ENCODE measurements around the gene RABL3. TPM values are rescaled to one million over a fixed set of nuclear protein-coding genes. Genes with fewer than 3 reads are reported as not detected.

Gene RABL3
- total and polyA plus RNA-seq, 2 of the 13 experiments (the other 11 are each of a cell fraction or from before 2014, with no cell fraction given), result 4.8 to 31.9 TPM

DNA sequence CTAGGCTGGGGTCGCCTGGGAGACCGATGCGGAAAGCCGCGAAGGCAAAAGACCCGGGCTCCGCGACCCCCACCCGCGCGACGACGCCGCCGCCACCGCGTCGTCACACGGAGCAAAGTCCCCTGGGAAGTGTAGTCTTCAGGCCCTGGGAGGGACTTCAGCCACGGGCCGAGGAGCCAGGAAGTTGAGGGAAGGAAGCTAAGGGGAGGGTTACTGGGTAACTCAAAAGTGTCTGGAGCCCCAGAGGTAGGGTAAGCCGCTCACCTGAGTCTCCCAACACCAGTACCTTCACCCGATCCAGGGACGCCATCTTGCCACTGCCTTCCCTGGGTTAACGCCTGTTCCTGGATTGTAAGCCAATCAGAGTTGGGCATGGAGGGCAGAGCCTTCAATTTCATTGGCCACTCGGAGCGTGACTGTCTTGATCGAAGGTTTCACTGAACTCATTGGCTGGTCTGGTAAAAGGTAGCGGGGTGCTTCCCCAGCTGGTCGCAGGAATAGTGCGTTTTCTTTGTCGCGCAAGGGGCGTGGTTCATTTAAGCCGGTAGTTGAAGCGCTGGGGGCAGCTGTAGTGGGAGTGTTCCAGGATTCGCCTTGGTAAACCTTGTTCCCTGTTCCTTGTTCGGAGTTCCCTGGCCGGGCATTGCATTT, at the start of gene RABL3, which contains the start of gene GTF2E1 (continued):
- peak; percentile 46 for TF ChIP-seq SUZ12 (IDR thresholded peaks at IDR 0.05; ENCODE audit: low read depth, low read length)
- TF ChIP-seq, protein P1, sequence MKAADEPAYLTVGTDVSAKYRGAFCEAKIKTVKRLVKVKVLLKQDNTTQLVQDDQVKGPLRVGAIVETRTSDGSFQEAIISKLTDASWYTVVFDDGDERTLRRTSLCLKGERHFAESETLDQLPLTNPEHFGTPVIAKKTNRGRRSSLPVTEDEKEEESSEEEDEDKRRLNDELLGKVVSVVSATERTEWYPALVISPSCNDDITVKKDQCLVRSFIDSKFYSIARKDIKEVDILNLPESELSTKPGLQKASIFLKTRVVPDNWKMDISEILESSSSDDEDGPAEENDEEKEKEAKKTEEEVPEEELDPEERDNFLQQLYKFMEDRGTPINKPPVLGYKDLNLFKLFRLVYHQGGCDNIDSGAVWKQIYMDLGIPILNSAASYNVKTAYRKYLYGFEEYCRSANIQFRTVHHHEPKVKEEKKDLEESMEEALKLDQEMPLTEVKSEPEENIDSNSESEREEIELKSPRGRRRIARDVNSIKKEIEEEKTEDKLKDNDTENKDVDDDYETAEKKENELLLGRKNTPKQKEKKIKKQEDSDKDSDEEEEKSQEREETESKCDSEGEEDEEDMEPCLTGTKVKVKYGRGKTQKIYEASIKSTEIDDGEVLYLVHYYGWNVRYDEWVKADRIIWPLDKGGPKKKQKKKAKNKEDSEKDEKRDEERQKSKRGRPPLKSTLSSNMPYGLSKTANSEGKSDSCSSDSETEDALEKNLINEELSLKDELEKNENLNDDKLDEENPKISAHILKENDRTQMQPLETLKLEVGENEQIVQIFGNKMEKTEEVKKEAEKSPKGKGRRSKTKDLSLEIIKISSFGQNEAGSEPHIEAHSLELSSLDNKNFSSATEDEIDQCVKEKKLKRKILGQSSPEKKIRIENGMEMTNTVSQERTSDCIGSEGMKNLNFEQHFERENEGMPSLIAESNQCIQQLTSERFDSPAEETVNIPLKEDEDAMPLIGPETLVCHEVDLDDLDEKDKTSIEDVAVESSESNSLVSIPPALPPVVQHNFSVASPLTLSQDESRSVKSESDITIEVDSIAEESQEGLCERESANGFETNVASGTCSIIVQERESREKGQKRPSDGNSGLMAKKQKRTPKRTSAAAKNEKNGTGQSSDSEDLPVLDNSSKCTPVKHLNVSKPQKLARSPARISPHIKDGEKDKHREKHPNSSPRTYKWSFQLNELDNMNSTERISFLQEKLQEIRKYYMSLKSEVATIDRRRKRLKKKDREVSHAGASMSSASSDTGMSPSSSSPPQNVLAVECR (CRISPR knock-in tag; IDR thresholded peaks at IDR 0.05; ENCODE audit: borderline replicate concordance), result peak; percentile 81
- TF ChIP-seq KLF6 (CRISPR knock-in tag; IDR thresholded peaks at IDR 0.05), result peak; percentile 78
- TF ChIP-seq KLF9 (CRISPR knock-in tag; IDR thresholded peaks at IDR 0.05; ENCODE audit: low read depth), result peak; percentile 36; the same call in 1 of the 2 replicates
- TF ChIP-seq, protein P2, sequence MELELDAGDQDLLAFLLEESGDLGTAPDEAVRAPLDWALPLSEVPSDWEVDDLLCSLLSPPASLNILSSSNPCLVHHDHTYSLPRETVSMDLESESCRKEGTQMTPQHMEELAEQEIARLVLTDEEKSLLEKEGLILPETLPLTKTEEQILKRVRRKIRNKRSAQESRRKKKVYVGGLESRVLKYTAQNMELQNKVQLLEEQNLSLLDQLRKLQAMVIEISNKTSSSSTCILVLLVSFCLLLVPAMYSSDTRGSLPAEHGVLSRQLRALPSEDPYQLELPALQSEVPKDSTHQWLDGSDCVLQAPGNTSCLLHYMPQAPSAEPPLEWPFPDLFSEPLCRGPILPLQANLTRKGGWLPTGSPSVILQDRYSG (CRISPR knock-in tag; IDR thresholded peaks at IDR 0.05), result 0 out of 2 replicates have a peak, but pooled peaks have one; percentile 29
- no peak; the same call in 1 of the 2 replicates for TF ChIP-seq HMG20B (CRISPR knock-in tag; conservative IDR thresholded peaks at IDR 0.05)
- TF ChIP-seq NFYB (CRISPR knock-in tag; IDR thresholded peaks at IDR 0.05), result peak; percentile 88
- TF ChIP-seq, protein P3, sequence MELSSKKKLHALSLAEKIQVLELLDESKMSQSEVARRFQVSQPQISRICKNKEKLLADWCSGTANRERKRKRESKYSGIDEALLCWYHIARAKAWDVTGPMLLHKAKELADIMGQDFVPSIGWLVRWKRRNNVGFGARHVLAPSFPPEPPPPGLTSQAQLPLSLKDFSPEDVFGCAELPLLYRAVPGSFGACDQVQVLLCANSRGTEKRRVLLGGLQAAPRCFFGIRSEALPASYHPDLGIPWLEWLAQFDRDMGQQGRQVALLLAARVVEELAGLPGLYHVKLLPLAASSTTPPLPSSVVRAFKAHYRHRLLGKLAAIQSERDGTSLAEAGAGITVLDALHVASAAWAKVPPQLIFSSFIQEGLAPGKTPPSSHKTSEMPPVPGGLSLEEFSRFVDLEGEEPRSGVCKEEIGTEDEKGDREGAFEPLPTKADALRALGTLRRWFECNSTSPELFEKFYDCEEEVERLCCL (CRISPR knock-in tag; IDR thresholded peaks at IDR 0.05; ENCODE audit: borderline replicate concordance), result no peak
- TF ChIP-seq, protein P4, sequence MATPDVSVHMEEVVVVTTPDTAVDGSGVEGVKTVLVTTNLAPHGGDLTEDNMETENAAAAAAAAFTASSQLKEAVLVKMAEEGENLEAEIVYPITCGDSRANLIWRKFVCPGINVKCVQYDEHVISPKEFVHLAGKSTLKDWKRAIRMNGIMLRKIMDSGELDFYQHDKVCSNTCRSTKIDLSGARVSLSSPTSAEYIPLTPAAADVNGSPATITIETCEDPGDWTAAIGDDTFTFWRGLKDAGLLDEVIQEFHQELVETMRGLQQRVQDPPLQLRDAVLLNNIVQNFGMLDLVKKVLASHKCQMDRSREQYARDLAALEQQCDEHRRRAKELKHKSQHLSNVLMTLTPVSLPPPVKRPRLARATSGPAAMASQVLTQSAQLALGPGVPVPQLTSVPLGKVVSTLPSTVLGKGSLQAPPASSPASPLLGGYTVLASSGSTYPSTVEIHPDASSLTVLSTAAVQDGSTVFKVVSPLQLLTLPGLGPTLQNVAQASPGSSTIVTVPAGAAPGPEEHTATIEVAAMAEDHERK (CRISPR knock-in tag; IDR thresholded peaks at IDR 0.05; ENCODE audit: low read depth), result peak; percentile 82
- TF ChIP-seq, protein P5, sequence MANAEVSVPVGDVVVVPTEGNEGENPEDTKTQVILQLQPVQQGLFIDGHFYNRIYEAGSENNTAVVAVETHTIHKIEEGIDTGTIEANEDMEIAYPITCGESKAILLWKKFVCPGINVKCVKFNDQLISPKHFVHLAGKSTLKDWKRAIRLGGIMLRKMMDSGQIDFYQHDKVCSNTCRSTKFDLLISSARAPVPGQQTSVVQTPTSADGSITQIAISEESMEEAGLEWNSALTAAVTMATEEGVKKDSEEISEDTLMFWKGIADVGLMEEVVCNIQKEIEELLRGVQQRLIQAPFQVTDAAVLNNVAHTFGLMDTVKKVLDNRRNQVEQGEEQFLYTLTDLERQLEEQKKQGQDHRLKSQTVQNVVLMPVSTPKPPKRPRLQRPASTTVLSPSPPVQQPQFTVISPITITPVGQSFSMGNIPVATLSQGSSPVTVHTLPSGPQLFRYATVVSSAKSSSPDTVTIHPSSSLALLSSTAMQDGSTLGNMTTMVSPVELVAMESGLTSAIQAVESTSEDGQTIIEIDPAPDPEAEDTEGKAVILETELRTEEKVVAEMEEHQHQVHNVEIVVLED (CRISPR knock-in tag; IDR thresholded peaks at IDR 0.05; ENCODE audit: borderline replicate concordance), result peak; percentile 97
- TF ChIP-seq ZBTB7B (CRISPR knock-in tag; IDR thresholded peaks at IDR 0.05), result peak; percentile 53; the same call in 1 of the 2 replicates
- 0 out of 2 replicates have a peak, but pooled peaks have one; percentile 45 for TF ChIP-seq ZNF33B (CRISPR knock-in tag; IDR thresholded peaks at IDR 0.05)
- no peak for TF ChIP-seq SNAPC2 (CRISPR knock-in tag; IDR thresholded peaks at IDR 0.05)
- peak; percentile 87 for TF ChIP-seq ELF1 (CRISPR knock-in tag; IDR thresholded peaks at IDR 0.05)
- peak; percentile 59; the same call in 1 of the 2 replicates for TF ChIP-seq RFXAP (CRISPR knock-in tag; IDR thresholded peaks at IDR 0.05; ENCODE audit: borderline replicate concordance)
- peak; percentile 28 for TF ChIP-seq ZNF781 (CRISPR knock-in tag; IDR thresholded peaks at IDR 0.05; ENCODE audit: borderline replicate concordance, not compliant biosample characterization)
- no peak for TF ChIP-seq GPN1 (CRISPR knock-in tag; IDR thresholded peaks at IDR 0.05; ENCODE audit: borderline replicate concordance)
- TF ChIP-seq RFXANK (CRISPR knock-in tag; IDR thresholded peaks at IDR 0.05), result 0 out of 2 replicates have a peak, but pooled peaks have one; percentile 76

Data from HepG2 (cell line).